Aorta (tissue), 5 donors: ENCODE data around the gene ZDHHC11. TPM values are rescaled to one million over a fixed set of nuclear protein-coding genes. Genes with fewer than 3 reads are reported as not detected.
"Not testable (repeated sequence)": the region's sequence is repeated elsewhere in the genome, so short reads cannot be mapped to it uniquely, and the experiment has no call there.

ENCODE experiments used
- ATAC-seq: fragments of 200-7000 bp; cut with Tn5 transposase; one replicate; pipeline ENCODE4 v1.9.1; 2022; ENCODE audit warnings: moderate library complexity; ENCODE audit not compliant: low FRiP score
- DNase-seq, 2 donors: peaks; one replicate each; pipeline ENCODE4 v3.0.0-alpha.2; 2020
- H3K27ac ChIP-seq, 2 donors: one replicate each; pipeline ENCODE4 v1.5.1; 2013; ENCODE audit warnings: low read length in 2 of 2, mild to moderate bottlenecking in 2 of 2, moderate library complexity in 2 of 2, control low read depth in 1 of 2, inconsistent platforms in 1 of 2, low read depth in 1 of 2
- H3K27me3 ChIP-seq, 2 donors: one replicate each; pipeline ENCODE4 v1.6.1; 2013; ENCODE audit warnings: control low read depth in 1 of 2, low read length in 1 of 2, mild to moderate bottlenecking in 1 of 2, moderate library complexity in 1 of 2; ENCODE audit not compliant: insufficient read depth in 2 of 2, control insufficient read depth in 1 of 2
- H3K36me3 ChIP-seq, 2 donors: one replicate each; pipeline ENCODE4 v1.6.1; 2013; ENCODE audit warnings: control low read depth in 1 of 2, low read length in 1 of 2, mild to moderate bottlenecking in 1 of 2; ENCODE audit not compliant: insufficient read depth in 2 of 2, control insufficient read depth in 1 of 2
- H3K4me1 ChIP-seq, 2 donors: one replicate each; pipeline ENCODE4 v1.6.1; 2013; ENCODE audit warnings: low read length in 2 of 2, control low read depth in 1 of 2, mild to moderate bottlenecking in 1 of 2, moderate library complexity in 1 of 2; ENCODE audit not compliant: insufficient read depth in 2 of 2, control insufficient read depth in 1 of 2
- H3K4me3 ChIP-seq, 2 donors: one replicate each; pipeline ENCODE4 v1.5.1; 2013; ENCODE audit warnings: low read length in 2 of 2, control low read depth in 1 of 2, mild to moderate bottlenecking in 1 of 2
- H3K9me3 ChIP-seq: one replicate; pipeline ENCODE4 v1.6.1; 2013; ENCODE audit warnings: mild to moderate bottlenecking, low read length; ENCODE audit not compliant: control insufficient read depth
- WGBS, 2 donors: extraction: QIAGEN DNeasy Blood & Tissue Kit; methylation state at CpG; one replicate each; pipeline ENCODE4 v1.1.7; 2013; 5-methylcytosine and 5-hydroxymethylcytosine counted together
- intact Hi-C, 2 donors: fragments of 100-400 bp; cut with DNase I; formaldehyde crosslinking; loops; one replicate each; pipeline versions ENCODE4 v1.14.2 to v1.15.0; 2022
- polyA plus RNA-seq, 2 donors: library from polyadenylated mRNA; stranded (reverse); fragments of 200-250 nt; gene quantifications; one replicate each; pipeline ENCODE4 v1.2.3, GENCODE V29; 2013
- total RNA-seq, 2 donors: library from RNA; stranded (reverse); fragmentation: NEBNext Ultra II Directional; extraction: Animal tissue kit (Norgen Biotek cat#: 25700); gene quantifications; one replicate each; pipeline ENCODE4 v1.2.1, GENCODE V29; 2021
- donor health status: healthy with polysubstance abuse.
- donor health status: Bipolar disorder and iron deficiency.
- donor health status: DM: no; HTN: no; CAD: no.
- donor health status: DM: no; HTN: no; CAD: no.
- donor health status: DM: yes; HTN: yes; CAD: no.

Gene ZDHHC11
- total and polyA plus RNA-seq, 4 donors = 1.5 to 26.0 (median 6.2) TPM

DNA sequence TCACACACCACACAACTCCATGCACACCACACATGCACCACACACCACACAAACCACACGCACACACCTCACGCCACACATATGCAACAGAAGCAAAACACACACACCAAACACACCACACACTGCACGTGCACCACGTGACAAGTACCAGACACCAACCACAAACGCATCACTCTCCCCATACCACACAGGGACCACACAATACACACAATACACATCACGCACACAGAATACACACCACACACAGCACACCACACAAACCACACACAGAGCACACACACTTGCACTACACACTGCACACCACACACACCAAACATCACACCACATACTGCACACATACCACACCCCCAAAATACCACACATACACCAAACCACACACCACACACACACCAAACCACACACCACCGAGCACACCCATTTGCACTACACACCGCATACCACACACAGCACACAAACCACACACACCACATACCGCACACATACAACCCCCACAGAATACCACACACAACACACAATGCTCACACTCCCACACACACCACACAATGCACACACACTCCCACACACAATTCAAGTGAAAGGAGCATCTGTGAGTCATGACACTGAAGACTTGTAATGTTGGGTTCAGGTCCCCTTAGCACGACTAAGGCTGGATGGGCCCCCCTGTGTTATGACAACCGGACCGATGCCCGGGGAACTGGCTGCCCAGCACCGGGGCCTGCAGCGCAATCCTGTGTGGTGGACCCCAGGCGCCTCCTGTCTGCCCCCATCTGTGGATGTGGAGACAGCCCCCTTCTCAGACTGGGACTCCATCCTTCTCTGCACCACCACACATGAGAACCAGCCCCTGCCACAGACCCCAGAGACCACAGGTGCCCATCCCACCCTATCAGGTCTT, 6.0 kb upstream of the ZDHHC11 start:
- Histone ChIP-seq H3K27me3 (no peaks in the 10 kb centered on the region), H3K36me3 (no peaks in the 10 kb centered on the region), H3K27ac (no peak overlapping the region), H3K4me3 (no peak overlapping the region), H3K9me3 (no peaks in the 10 kb centered on the region), H3K4me1 (no peaks in the 10 kb centered on the region)
- intact Hi-C loops = no loop called here
- no peak for ATAC-seq
- peak in 1 of 2 donors; percentile 29 for DNase-seq
- 86 to 87% methylated on average over 16 of the region's 16 CpGs for WGBS, 2 donors

- WGBS, 2 donors = 73 to 76% methylated on average over 21 of the region's 21 CpGs
- ATAC-seq (peak; percentile 39), DNase-seq (peak; percentile 37 to 51)
- H3K36me3 ChIP-seq = no peaks in the 10 kb centered on the region
- no peaks in the 10 kb centered on the region for H3K9me3 ChIP-seq
- intact Hi-C loops = no loop called here
- H3K27ac ChIP-seq = no peak overlapping the region
- no peak overlapping the region for H3K4me3 ChIP-seq
- H3K27me3 ChIP-seq = no peaks in the 10 kb centered on the region
- H3K4me1 ChIP-seq = no peaks in the 10 kb centered on the region
These were observed 5.2 kb upstream of the ZDHHC11 start for GRCh38 chr5:855771-856530.

GRCh38 chr5:854966-855743, 4.4 kb upstream of the ZDHHC11 start:
- 88% methylated on average over 30 to 32 of the region's 32 CpGs for WGBS, 2 donors
- intact Hi-C loops = no loop called here
- no peaks in the 10 kb centered on the region for H3K36me3 ChIP-seq
- H3K9me3 ChIP-seq = no peaks in the 10 kb centered on the region
- no peaks in the 10 kb centered on the region for H3K27me3 ChIP-seq
- ATAC-seq = no peak
- H3K27ac ChIP-seq = no peak overlapping the region
- no peaks in the 10 kb centered on the region for H3K4me1 ChIP-seq
- peak; percentile 28 to 68 for DNase-seq
- H3K4me3 ChIP-seq = no peak overlapping the region

GRCh38 chr5:854217-854616, 3.4 kb upstream of the ZDHHC11 start:
- Histone ChIP-seq H3K9me3 (no peaks in the 10 kb centered on the region), H3K27me3 (no peaks in the 10 kb centered on the region), H3K4me1 (no peaks in the 10 kb centered on the region), H3K4me3 (no peak overlapping the region), H3K27ac (no peak overlapping the region), H3K36me3 (no peaks in the 10 kb centered on the region)
- no peak for ATAC-seq
- 83 to 85% methylated on average over 13 of the region's 13 CpGs for WGBS, 2 donors
- no peak for DNase-seq
- intact Hi-C loops = no loop called here

DNA sequence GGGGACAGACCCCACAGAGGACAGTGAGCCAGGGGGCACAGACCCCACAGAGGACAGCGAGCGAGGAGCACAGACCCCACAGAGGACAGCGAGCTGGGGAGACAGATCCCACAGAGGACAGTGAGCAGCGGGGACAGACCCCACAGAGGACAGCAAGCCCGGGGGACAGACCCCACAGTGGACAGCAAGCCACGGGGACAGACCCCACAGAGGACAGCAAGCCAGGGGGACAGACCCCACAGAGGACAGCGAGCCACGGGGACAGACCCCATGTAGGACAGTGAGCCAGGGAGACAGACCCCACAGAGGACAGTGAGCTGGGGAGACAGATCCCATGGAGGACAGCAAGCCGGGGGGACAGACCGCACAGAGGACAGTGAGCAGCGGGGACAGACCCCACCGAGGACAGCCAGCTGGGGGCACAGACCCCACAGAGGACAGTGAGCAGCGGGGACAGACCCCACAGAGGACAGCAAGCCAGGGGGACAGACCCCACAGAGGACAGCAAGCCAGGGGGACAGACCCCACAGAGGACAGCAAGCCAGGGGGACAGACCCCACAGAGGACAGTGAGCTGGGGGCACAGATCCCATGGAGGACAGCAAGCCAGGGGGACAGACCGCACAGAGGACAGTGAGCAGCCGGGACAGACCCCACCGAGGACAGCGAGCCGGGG, 2.8 kb upstream of the ZDHHC11 start:
- H3K4me1 ChIP-seq, intact Hi-C loops, H3K4me3 ChIP-seq, ATAC-seq, H3K27ac ChIP-seq, H3K9me3 ChIP-seq, H3K27me3 ChIP-seq, H3K36me3 ChIP-seq, DNase-seq: not testable (repeated sequence)
- WGBS, 2 donors = 84 to 88% methylated on average over 18 of the region's 18 CpGs

DNA sequence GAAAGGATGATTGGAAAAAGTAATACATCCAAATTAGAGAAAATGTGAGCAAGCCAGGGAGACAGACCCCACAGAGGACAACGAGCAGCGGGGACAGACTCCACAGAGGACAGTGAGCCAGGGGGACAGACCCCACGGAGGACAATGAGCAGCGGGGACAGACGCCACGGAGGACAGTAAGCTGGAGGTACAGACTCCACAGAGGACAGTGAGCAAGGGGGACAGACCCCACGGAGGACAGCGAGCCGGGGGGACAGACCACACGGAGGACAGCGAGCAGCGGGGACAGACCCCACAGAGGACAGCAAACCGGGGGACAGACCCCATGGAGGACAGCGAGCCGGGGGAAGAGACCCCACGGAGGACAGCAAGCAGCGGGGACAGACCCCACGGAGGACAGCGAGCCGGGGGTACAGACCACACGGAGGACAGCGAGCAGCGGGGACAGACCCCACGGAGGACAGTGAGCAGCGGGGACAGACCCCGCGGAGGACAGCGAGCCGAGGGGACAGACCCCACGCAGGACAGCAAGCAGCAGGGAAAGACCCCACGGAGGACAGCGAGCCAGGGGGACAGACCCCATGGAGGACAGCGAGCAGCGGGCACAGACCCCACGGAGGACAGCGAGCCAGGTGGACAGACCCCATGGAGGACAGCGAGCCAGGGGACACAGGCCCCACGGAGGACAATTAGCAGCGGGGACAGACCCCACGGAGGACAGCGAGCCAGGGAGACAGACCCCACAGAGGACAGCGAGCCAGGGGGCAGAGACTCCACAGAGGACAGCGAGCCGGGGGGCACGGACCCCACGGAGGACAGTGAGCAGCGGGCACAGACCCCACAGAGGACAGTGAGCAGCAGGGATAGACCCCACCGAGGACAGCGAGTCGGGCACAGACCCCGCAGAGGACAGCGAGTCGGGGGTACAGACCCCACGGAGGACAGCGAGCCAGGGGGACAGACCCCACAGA, 1.9 kb upstream of the ZDHHC11 start:
- DNase-seq = peak; percentile 37 to 55
- H3K36me3 ChIP-seq = no peaks in the 10 kb centered on the region
- H3K9me3 ChIP-seq = no peaks in the 10 kb centered on the region
- H3K27me3 ChIP-seq = no peaks in the 10 kb centered on the region
- no peak overlapping the region for H3K4me3 ChIP-seq
- ATAC-seq = no peak
- WGBS, 2 donors = 90 to 91% methylated on average over 55 of the region's 55 CpGs
- no peak overlapping the region for H3K27ac ChIP-seq
- no peaks in the 10 kb centered on the region for H3K4me1 ChIP-seq
- intact Hi-C loops = no loop called here

DNA sequence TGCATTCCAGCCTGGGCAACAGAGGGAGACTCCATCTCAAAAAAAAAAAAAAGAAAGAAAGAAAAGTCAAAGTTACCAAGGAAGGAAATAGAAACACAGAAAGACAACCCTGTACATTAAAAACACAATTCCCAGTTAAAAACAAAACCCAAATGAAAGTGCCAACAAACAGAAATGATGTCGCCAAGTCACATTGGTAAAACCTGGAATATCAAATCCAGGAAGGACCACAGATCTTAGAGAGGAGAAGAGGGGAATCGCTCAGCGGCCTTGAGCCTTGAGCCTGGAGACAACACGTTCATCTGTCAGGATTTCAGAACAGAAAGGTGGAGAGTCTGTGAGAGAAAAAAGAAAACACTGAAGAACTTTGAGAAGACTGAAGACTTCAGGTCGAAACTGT, 1.2 kb upstream of the ZDHHC11 start:
- 54 to 63% methylated on average over 5 of the region's 5 CpGs for WGBS, 2 donors
- no peak for ATAC-seq
- intact Hi-C loops = no loop called here

More for the DNA sequence above, 1.2 kb upstream of the ZDHHC11 start:
- no peak overlapping the region for H3K27ac ChIP-seq
- no peaks in the 10 kb centered on the region for H3K4me1 ChIP-seq
- no peak overlapping the region for H3K4me3 ChIP-seq
- no peaks in the 10 kb centered on the region for H3K36me3 ChIP-seq
- no peaks in the 10 kb centered on the region for H3K9me3 ChIP-seq
- DNase-seq = no peak
- H3K27me3 ChIP-seq = no peaks in the 10 kb centered on the region
